Adrenal gland (tissue), 5 donors: Measurements from ENCODE around the gene DCTD.

Experiments
- POLR2A ChIP-seq, 2 donors: fragments of 450-650 bp; IDR thresholded peaks; one replicate each; pipeline ENCODE4 v1.6.1; 2017; ENCODE audit warnings: antibody characterized with exemption in 2 of 2, mild to moderate bottlenecking in 2 of 2, moderate library complexity in 1 of 2
- TF ChIP-seq, protein P1 (sequence below), 6 experiments: fragments of 450-650 bp in 4 of 6; fragments of 200-600 bp in 2 of 6; sonication (generic) in 1 of 6; IDR thresholded peaks; 1 replicate in 5 of 6; 2 replicates in 1 of 6; pipeline versions ENCODE4 v1.5.1 to v1.8.0; 2016 to 2021; ENCODE audit warnings: antibody characterized with exemption in 6 of 6, mild to moderate bottlenecking in 2 of 6, moderate library complexity in 1 of 6
- donor health status: DM: no; HTN: no; CAD: no.

- TF ChIP-seq, protein P1, sequence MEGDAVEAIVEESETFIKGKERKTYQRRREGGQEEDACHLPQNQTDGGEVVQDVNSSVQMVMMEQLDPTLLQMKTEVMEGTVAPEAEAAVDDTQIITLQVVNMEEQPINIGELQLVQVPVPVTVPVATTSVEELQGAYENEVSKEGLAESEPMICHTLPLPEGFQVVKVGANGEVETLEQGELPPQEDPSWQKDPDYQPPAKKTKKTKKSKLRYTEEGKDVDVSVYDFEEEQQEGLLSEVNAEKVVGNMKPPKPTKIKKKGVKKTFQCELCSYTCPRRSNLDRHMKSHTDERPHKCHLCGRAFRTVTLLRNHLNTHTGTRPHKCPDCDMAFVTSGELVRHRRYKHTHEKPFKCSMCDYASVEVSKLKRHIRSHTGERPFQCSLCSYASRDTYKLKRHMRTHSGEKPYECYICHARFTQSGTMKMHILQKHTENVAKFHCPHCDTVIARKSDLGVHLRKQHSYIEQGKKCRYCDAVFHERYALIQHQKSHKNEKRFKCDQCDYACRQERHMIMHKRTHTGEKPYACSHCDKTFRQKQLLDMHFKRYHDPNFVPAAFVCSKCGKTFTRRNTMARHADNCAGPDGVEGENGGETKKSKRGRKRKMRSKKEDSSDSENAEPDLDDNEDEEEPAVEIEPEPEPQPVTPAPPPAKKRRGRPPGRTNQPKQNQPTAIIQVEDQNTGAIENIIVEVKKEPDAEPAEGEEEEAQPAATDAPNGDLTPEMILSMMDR (IDR thresholded peaks at IDR 0.05) = no peak
- TF ChIP-seq POLR2A (IDR thresholded peaks at IDR 0.05) = no peak
Observed at GRCh38 chr4:182884040-182884439, 33.1 kb downstream of the DCTD start.
